Measurements from ENCODE around the gene TMEM205.

DNA sequence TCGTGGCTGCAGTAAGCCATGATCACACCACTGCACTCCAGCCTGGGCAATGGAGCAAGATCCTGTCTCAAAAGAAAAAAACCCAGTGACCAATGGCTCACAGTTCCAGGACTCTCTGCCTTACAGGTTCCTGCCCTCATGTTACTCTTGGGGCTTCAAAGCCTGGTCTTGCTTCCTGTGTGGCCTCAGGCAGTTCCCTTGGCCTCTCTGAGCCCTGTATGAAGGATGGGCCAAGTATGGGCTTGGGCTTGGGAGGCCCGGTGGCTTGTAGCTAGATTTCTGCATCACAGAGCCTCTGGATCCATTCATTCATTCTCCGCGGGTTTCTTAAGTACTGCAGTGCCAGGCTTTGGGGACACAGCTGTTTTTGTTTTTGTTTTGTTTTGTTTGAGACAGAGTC, 50.9 kb downstream of the TMEM205 start:
- TF ChIP-seq, protein P1, sequence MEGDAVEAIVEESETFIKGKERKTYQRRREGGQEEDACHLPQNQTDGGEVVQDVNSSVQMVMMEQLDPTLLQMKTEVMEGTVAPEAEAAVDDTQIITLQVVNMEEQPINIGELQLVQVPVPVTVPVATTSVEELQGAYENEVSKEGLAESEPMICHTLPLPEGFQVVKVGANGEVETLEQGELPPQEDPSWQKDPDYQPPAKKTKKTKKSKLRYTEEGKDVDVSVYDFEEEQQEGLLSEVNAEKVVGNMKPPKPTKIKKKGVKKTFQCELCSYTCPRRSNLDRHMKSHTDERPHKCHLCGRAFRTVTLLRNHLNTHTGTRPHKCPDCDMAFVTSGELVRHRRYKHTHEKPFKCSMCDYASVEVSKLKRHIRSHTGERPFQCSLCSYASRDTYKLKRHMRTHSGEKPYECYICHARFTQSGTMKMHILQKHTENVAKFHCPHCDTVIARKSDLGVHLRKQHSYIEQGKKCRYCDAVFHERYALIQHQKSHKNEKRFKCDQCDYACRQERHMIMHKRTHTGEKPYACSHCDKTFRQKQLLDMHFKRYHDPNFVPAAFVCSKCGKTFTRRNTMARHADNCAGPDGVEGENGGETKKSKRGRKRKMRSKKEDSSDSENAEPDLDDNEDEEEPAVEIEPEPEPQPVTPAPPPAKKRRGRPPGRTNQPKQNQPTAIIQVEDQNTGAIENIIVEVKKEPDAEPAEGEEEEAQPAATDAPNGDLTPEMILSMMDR (IDR thresholded peaks at IDR 0.05) = no peak
- TF ChIP-seq POLR2A (IDR thresholded peaks at IDR 0.05) = no peak
